ENCODE results near the gene DEGS2.

DEGS2 gene

GRCh38 chr14:100123618-100124017, 35.8 kb downstream of the DEGS2 start:
- H3K9me3 ChIP-seq (ENCODE audit: control insufficient read depth, insufficient read depth, low read length): no peaks in the 10 kb centered on the region
- H3K4me1 ChIP-seq (ENCODE audit: insufficient read depth, low read length): no peaks in the 10 kb centered on the region
- H3K9ac ChIP-seq (ENCODE audit: low read depth, low read length): no peak overlapping the region
- H3K36me3 ChIP-seq (ENCODE audit: insufficient read depth, low read length): 0 out of 2 replicates have a peak, but pooled peaks cover under 1% of the 10 kb centered on the region

DNA sequence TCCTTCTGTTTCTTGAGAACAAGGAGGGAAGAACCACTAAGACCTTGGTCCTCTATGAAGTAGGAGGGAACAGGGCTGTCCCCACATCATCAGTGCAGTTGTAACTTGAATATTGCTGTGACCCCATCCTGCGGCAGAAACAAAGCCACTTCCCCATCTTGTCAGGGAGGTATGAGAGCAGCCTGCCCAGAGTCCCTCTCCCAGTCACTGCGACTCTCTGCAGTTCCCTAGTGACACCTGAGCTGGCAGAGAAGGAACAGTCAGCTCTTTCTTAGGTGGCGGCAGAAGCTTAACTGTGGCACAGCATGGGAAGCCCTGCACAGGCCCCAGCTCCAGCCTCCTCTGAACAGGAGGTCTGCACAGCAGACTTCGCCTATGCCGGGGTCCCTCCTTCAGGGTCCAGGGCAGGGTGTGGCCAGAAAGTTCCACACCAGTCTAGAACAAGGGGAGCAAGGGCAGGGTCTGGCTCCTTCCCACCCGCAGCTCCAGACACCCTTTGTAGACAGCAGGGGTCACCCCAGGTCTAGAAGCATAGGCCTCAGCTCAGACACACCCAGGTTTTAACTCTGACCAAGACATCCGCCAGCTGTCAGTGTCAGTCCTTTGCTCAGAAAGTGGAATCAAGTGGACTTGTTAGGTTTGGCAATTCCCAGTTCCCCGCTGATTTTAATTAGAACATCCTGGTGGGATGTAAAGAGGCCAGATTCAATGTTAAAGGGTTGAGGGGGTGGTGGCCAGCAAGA, 36.8 kb downstream of the DEGS2 start:
- H3K4me1 ChIP-seq (ENCODE audit: insufficient read depth, low read length): no peaks in the 10 kb centered on the region
- no peaks in the 10 kb centered on the region for H3K9me3 ChIP-seq (ENCODE audit: control insufficient read depth, insufficient read depth, low read length)
- H3K9ac ChIP-seq (ENCODE audit: low read depth, low read length): no peak overlapping the region
- H3K36me3 ChIP-seq (ENCODE audit: insufficient read depth, low read length): no peaks in the 10 kb centered on the region

- Histone ChIP-seq H3K4me1 (ENCODE audit: insufficient read depth, low read length) (no peaks in the 10 kb centered on the region), H3K36me3 (ENCODE audit: insufficient read depth, low read length) (no peaks in the 10 kb centered on the region), H3K9me3 (ENCODE audit: control insufficient read depth, insufficient read depth, low read length) (no peaks in the 10 kb centered on the region), H3K9ac (ENCODE audit: low read depth, low read length) (no peak overlapping the region)
Observed at GRCh38 chr14:100121643-100122480, 37.6 kb downstream of the DEGS2 start.

DNA sequence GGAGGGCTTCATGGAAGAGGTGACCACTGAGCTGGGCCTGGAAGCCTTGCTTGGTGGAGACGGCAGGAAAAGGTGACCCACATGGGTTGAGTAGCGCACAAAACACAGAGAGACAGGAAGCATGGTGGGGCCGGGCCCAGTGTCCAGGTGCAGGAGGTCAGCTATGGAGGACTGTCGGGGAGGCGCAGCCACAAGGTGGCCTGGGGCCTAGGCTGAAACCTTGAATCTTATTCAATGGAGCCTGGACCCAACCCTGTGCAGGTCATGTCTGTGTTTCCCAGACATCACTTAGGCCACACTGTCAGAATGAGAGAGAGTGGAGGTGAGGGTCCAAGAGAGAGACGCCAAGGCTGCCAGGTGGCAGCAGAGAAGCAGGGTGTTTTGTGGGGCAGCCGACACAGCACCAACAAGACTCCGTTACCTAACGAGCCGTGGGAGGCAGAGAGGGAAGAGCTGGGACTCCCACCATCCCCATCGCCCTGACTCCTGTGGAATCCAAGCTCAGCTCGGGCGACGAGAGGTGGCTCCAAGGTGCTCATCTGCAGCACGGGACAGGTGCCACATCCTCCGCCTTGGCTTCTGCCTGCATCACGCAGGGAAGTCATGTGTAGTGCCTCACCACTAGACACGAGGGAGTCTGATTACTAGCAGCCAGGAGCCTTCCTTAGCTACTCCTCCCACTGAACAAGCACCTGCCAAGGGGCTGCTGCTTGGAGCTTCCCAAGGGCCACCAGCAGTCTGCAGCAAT, 38.7 kb downstream of the DEGS2 start:
- no peaks in the 10 kb centered on the region for H3K4me1 ChIP-seq (ENCODE audit: insufficient read depth, low read length)
- H3K36me3 ChIP-seq (ENCODE audit: insufficient read depth, low read length): no peaks in the 10 kb centered on the region
- H3K9me3 ChIP-seq (ENCODE audit: control insufficient read depth, insufficient read depth, low read length): no peaks in the 10 kb centered on the region
- no peak overlapping the region for H3K9ac ChIP-seq (ENCODE audit: low read depth, low read length)

- Histone ChIP-seq H3K36me3 (ENCODE audit: insufficient read depth, low read length) (no peaks in the 10 kb centered on the region), H3K4me1 (ENCODE audit: insufficient read depth, low read length) (no peaks in the 10 kb centered on the region), H3K9ac (ENCODE audit: low read depth, low read length) (no peak overlapping the region), H3K9me3 (ENCODE audit: control insufficient read depth, insufficient read depth, low read length) (no peaks in the 10 kb centered on the region)
Observed at GRCh38 chr14:100119251-100119650, 40.2 kb downstream of the DEGS2 start.

GRCh38 chr14:100118396-100119011, 40.9 kb downstream of the DEGS2 start:
- Histone ChIP-seq H3K9me3 (ENCODE audit: control insufficient read depth, insufficient read depth, low read length) (no peaks in the 10 kb centered on the region), H3K4me1 (ENCODE audit: insufficient read depth, low read length) (no peaks in the 10 kb centered on the region), H3K9ac (ENCODE audit: low read depth, low read length) (no peak overlapping the region), H3K36me3 (ENCODE audit: insufficient read depth, low read length) (no peaks in the 10 kb centered on the region)

- H3K9me3 ChIP-seq (ENCODE audit: control insufficient read depth, insufficient read depth, low read length): no peaks in the 10 kb centered on the region
- no peaks in the 10 kb centered on the region for H3K4me1 ChIP-seq (ENCODE audit: insufficient read depth, low read length)
- no peak overlapping the region for H3K9ac ChIP-seq (ENCODE audit: low read depth, low read length)
- no peaks in the 10 kb centered on the region for H3K36me3 ChIP-seq (ENCODE audit: insufficient read depth, low read length)
Observed at GRCh38 chr14:100117633-100118395, 41.6 kb downstream of the DEGS2 start.

DNA sequence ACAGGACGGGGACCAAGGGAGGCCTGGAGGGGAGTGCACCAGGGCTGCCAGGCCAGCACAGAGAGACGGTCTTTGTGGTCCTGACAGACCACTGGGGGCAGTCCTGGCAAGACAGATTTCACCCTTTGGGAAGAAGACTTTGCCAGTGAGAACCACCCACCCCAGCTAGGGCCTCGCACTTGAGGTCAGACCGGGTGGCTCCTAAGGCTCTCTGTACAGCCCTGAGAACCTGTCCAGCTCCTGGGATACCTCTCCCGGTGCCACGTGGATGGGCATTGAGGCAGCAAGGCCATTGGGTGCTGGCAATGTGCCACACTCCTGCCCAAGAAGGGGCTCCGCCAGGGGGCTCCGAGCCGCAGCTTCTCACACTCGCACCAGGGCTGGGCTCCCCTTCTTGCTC, 42.4 kb downstream of the DEGS2 start:
- Histone ChIP-seq H3K4me1 (ENCODE audit: insufficient read depth, low read length) (no peaks in the 10 kb centered on the region), H3K9ac (ENCODE audit: low read depth, low read length) (no peak overlapping the region), H3K9me3 (ENCODE audit: control insufficient read depth, insufficient read depth, low read length) (no peaks in the 10 kb centered on the region), H3K36me3 (ENCODE audit: insufficient read depth, low read length) (no peaks in the 10 kb centered on the region)

DNA sequence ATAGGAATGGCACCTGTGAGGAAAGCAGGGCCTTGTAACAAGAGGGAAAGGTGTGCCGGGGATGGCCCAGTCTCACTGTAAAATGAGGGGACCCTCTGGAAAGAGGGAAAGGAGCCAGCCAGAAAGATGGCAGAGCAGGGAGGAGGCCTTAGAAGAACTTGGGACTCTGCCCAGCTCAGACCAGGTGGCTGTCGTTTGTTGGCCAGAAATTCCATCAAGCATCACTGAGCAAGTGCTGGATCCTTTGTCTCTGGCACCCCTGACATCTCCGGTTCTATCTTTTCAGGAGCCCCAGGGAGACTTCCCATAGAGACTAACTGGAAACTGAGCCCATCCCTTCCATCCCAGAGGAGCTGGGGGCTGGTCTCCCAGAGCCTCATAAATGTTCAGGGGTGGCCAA, 43.3 kb downstream of the DEGS2 start:
- no peaks in the 10 kb centered on the region for H3K9me3 ChIP-seq (ENCODE audit: control insufficient read depth, insufficient read depth, low read length)
- H3K36me3 ChIP-seq (ENCODE audit: insufficient read depth, low read length): no peaks in the 10 kb centered on the region
- H3K4me1 ChIP-seq (ENCODE audit: insufficient read depth, low read length): no peaks in the 10 kb centered on the region
- H3K9ac ChIP-seq (ENCODE audit: low read depth, low read length): no peak overlapping the region

DNA sequence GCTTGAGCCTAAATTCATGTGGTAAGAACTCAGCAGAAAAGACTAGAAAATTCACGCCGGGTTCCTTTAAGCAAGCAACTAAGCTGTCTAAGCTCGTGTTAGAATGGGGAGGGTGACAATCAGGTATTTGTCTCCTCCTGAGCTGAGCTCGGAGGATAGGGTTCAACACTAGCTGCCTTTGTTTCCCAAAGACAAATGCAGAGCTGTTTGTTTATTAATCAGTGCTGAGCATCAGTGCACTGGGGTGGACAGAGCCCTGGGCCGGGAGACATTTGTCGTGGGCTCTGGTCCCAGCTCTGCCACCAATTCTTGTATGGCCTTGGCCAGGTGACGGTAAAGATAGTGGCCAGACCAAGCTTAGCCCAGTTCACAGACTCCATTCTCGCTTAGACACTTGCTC, 43.7 kb downstream of the DEGS2 start:
- Histone ChIP-seq H3K4me1 (ENCODE audit: insufficient read depth, low read length) (no peaks in the 10 kb centered on the region), H3K36me3 (ENCODE audit: insufficient read depth, low read length) (no peaks in the 10 kb centered on the region), H3K9me3 (ENCODE audit: control insufficient read depth, insufficient read depth, low read length) (no peaks in the 10 kb centered on the region), H3K9ac (ENCODE audit: low read depth, low read length) (no peak overlapping the region)

DNA sequence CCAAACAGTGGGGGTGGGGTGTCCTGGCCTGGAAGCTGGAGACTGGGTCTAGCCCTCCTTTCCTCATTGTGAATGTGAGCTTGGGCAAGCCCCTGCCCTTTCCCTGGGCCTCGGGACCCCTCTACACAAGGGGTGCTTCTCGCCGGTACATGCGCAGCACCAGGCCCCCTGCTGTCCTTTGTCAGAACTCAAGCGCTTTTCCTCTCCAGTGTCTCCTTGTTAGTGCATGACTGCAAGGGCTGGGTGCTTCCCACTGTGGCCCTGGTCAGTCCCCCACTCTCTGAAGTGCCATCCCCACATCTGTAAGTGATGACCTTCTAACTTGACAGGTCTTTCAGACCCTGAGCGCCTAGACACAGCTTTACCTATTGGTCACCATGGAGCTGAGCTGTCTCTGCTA, 44.2 kb downstream of the DEGS2 start:
- H3K9ac ChIP-seq (ENCODE audit: low read depth, low read length): no peak overlapping the region
- no peaks in the 10 kb centered on the region for H3K4me1 ChIP-seq (ENCODE audit: insufficient read depth, low read length)
- no peaks in the 10 kb centered on the region for H3K36me3 ChIP-seq (ENCODE audit: insufficient read depth, low read length)
- H3K9me3 ChIP-seq (ENCODE audit: control insufficient read depth, insufficient read depth, low read length): no peaks in the 10 kb centered on the region

GRCh38 chr14:100114109-100114765, 45.2 kb downstream of the DEGS2 start:
- H3K4me1 ChIP-seq (ENCODE audit: insufficient read depth, low read length): no peaks in the 10 kb centered on the region
- no peaks in the 10 kb centered on the region for H3K9me3 ChIP-seq (ENCODE audit: control insufficient read depth, insufficient read depth, low read length)
- H3K9ac ChIP-seq (ENCODE audit: low read depth, low read length): no peak overlapping the region
- H3K36me3 ChIP-seq (ENCODE audit: insufficient read depth, low read length): no peaks in the 10 kb centered on the region

GRCh38 chr14:100111931-100112704, 47.3 kb downstream of the DEGS2 start:
- Histone ChIP-seq H3K4me1 (ENCODE audit: insufficient read depth, low read length) (no peaks in the 10 kb centered on the region; the same call in 1 of the 2 replicates), H3K9ac (ENCODE audit: low read depth, low read length) (no peak overlapping the region), H3K36me3 (ENCODE audit: insufficient read depth, low read length) (no peaks in the 10 kb centered on the region), H3K9me3 (ENCODE audit: control insufficient read depth, insufficient read depth, low read length) (no peaks in the 10 kb centered on the region)
